Suprapubic skin (tissue), 4 donors: ENCODE results near the gene CYP4F11. TPM values are rescaled to one million over a fixed set of nuclear protein-coding genes. Genes with fewer than 3 reads are reported as not detected.

Experiments
- DNase-seq, 2 donors: peaks; one replicate each; pipeline ENCODE4 v3.0.0-alpha.2; 2019; ENCODE audit warnings: low spot score in 2 of 2
- H3K27ac ChIP-seq: fragments of 200-600 bp; sonication (generic); one replicate; pipeline ENCODE4 v1.5.1; 2019
- H3K27me3 ChIP-seq: fragments of 200-600 bp; sonication (generic); one replicate; pipeline ENCODE4 v1.5.1; 2019
- H3K36me3 ChIP-seq: fragments of 200-600 bp; sonication (generic); one replicate; pipeline ENCODE4 v1.5.1; 2019
- H3K4me1 ChIP-seq: fragments of 200-600 bp; sonication (generic); one replicate; pipeline ENCODE4 v1.5.1; 2019
- H3K4me3 ChIP-seq: fragments of 200-600 bp; sonication (generic); one replicate; pipeline ENCODE4 v1.5.1; 2019; ENCODE audit warnings: mild to moderate bottlenecking
- H3K9me3 ChIP-seq: fragments of 200-600 bp; sonication (generic); one replicate; pipeline ENCODE4 v1.5.1; 2019
- EP300 ChIP-seq: sonication (generic); formaldehyde crosslinking; IDR thresholded peaks from one replicate; pipeline ENCODE4 v1.6.1; 2017; ENCODE audit warnings: antibody characterized with exemption
- POLR2A ChIP-seq, 2 donors: fragments of 450-650 bp; IDR thresholded peaks; one replicate each; pipeline ENCODE4 v1.6.1; 2017; ENCODE audit warnings: antibody characterized with exemption in 2 of 2, mild to moderate bottlenecking in 2 of 2, moderate library complexity in 2 of 2
- POLR2AphosphoS5 ChIP-seq, 3 donors: sonication (generic); formaldehyde crosslinking; IDR thresholded peaks; one replicate each; pipeline ENCODE4 v1.6.1; 2017; ENCODE audit warnings: antibody characterized with exemption in 3 of 3
- WGBS: methylation state at CpG from one replicate; pipeline ENCODE4 v1.1.5; 2018; 5-methylcytosine and 5-hydroxymethylcytosine counted together
- total RNA-seq, 4 donors: library from RNA; depleted of rRNA; stranded (reverse); fragments of >200 nt; gene quantifications; one replicate each; pipeline ENCODE4 v1.1.0, GENCODE V29; 2016
- TF ChIP-seq, protein P1 (sequence below), 2 donors: fragments of 200-600 bp in 1 of 2; fragments of 450-650 bp in 1 of 2; sonication (generic) in 1 of 2; IDR thresholded peaks; one replicate each; pipeline ENCODE4 v1.5.1; 2016 to 2019; ENCODE audit warnings: antibody characterized with exemption in 2 of 2, mild to moderate bottlenecking in 1 of 2, moderate library complexity in 1 of 2

The CYP4F11 gene
- total RNA-seq, 4 donors from 2014 or later: 0.19 to 1.3 (median 0.72) TPM

DNA sequence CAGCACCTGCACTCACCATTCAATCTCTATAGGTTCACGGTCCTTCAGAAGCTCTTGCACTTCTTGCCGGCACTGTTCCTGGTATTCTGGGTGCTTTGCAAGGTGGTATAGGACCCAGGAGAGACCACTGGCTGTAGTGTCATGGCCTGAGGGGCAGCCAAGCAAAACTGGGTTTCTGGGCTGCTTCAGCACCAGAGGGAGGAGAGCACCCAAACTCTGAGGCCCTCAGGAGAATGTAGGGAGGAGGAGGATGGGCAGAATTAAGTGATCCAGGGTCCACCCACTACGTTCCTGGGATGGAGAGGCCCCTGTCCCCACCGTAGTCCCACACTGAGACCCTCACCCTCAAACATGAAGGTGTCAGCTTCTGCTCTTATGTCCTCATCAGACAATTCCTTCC lies 12.3 kb downstream of the CYP4F11 start:
- DNase-seq: no peak
- Histone ChIP-seq H3K27ac (no peak overlapping the region), H3K36me3 (no peaks in the 10 kb centered on the region), H3K9me3 (no peaks in the 10 kb centered on the region), H3K4me1 (no peaks in the 10 kb centered on the region), H3K27me3 (peaks cover 2% of the 10 kb centered on the region), H3K4me3 (no peak overlapping the region)
- 66% methylated on average over 4 of the region's 4 CpGs for WGBS
- TF ChIP-seq EP300: no peak
- TF ChIP-seq POLR2AphosphoS5 (IDR thresholded peaks at IDR 0.05): no peak
- TF ChIP-seq, protein P1, sequence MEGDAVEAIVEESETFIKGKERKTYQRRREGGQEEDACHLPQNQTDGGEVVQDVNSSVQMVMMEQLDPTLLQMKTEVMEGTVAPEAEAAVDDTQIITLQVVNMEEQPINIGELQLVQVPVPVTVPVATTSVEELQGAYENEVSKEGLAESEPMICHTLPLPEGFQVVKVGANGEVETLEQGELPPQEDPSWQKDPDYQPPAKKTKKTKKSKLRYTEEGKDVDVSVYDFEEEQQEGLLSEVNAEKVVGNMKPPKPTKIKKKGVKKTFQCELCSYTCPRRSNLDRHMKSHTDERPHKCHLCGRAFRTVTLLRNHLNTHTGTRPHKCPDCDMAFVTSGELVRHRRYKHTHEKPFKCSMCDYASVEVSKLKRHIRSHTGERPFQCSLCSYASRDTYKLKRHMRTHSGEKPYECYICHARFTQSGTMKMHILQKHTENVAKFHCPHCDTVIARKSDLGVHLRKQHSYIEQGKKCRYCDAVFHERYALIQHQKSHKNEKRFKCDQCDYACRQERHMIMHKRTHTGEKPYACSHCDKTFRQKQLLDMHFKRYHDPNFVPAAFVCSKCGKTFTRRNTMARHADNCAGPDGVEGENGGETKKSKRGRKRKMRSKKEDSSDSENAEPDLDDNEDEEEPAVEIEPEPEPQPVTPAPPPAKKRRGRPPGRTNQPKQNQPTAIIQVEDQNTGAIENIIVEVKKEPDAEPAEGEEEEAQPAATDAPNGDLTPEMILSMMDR (IDR thresholded peaks at IDR 0.05): no peak
- TF ChIP-seq POLR2A (IDR thresholded peaks at IDR 0.05): no peak

DNA sequence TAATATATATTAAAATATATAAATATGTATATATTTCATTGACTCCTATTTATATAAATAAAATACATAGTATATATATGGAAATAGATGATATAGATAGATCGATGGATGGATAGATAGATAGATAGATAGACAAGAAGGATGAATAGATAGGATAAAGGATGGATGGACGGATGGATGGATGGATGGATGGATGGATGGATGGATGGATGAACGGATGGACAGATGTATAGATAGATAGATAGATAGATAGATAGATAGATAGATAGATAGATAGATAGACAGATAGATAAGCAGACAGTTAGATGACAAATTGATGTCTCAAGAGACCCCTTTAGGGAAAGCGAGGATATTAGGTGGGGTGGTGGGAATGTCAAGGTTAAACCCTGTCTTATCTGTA lies 15.1 kb downstream of the CYP4F11 start:
- peaks cover 8% of the 10 kb centered on the region for H3K27me3 ChIP-seq
- H3K27ac ChIP-seq: no peak overlapping the region
- H3K4me1 ChIP-seq: no peaks in the 10 kb centered on the region
- WGBS: 66% methylated on average over 4 of the region's 4 CpGs
- H3K9me3 ChIP-seq: peaks cover 3% of the 10 kb centered on the region
- no peaks in the 10 kb centered on the region for H3K36me3 ChIP-seq
- no peak for DNase-seq
- no peak for TF ChIP-seq POLR2A (IDR thresholded peaks at IDR 0.05)
- TF ChIP-seq EP300: no peak
- H3K4me3 ChIP-seq: no peak overlapping the region

DNA sequence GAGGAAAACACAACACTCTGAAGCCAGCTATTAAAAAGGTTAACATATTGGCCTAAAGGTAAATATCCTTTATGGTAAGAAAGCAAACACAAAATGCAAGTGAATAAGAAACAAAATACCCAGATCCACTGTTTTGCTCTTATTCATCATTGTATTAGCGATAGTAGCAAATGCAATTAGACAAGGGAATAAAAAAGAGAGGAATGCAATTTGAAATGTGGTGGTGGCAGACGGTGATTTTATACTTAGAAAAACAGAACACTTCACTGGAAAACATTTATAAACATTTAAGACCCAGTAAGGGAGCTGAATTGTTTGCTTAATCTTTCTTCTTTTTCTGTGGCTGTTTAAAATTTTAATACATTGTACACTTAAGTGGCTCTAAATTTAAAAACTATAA lies 19.2 kb downstream of the CYP4F11 start:
- DNase-seq: no peak
- H3K9me3 ChIP-seq: peaks cover 3% of the 10 kb centered on the region
- TF ChIP-seq EP300: no peak
- TF ChIP-seq POLR2AphosphoS5 (IDR thresholded peaks at IDR 0.05): no peak
- TF ChIP-seq, protein P1 (IDR thresholded peaks at IDR 0.05): no peak
- no peak for TF ChIP-seq POLR2A (IDR thresholded peaks at IDR 0.05)
- H3K4me3 ChIP-seq: no peak overlapping the region
- H3K36me3 ChIP-seq: no peaks in the 10 kb centered on the region
- H3K27ac ChIP-seq: no peak overlapping the region
- H3K4me1 ChIP-seq: peaks cover 7% of the 10 kb centered on the region
- WGBS: 98% methylated on average over 2 of the region's 2 CpGs
- H3K27me3 ChIP-seq: peaks cover 39% of the 10 kb centered on the region

DNA sequence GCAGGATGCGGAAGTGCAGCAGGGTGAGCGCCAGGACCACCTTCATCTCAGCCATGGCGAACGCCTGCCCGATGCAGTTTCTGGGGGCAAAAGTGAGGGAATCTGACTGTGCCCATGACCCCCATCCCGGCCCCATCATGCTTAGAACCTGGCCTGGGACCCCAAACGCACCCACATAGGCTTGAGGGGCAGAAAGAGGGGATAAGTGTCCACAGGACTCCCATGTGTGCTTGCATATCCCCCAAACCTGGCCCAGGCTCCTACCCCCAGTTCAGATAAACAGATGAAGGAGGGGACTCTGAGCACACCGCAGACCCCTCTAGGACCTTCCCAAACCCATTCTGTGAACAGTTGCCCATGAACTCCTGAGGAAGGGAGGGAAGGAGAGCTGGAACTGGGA lies 20.5 kb downstream of the CYP4F11 start:
- DNase-seq: peak in 1 of 2 donors; percentile 39
- no peaks in the 10 kb centered on the region for H3K36me3 ChIP-seq
- peaks cover 3% of the 10 kb centered on the region for H3K9me3 ChIP-seq
- H3K27me3 ChIP-seq: peaks cover 45% of the 10 kb centered on the region
- TF ChIP-seq POLR2AphosphoS5 (IDR thresholded peaks at IDR 0.05): no peak
- TF ChIP-seq, protein P1 (IDR thresholded peaks at IDR 0.05): no peak
- TF ChIP-seq EP300: no peak
- no peak for TF ChIP-seq POLR2A (IDR thresholded peaks at IDR 0.05)
- 86% methylated on average over 1 of the region's 8 CpGs for WGBS
- H3K27ac ChIP-seq: no peak overlapping the region
- H3K4me3 ChIP-seq: no peak overlapping the region
- peaks cover 7% of the 10 kb centered on the region for H3K4me1 ChIP-seq

DNA sequence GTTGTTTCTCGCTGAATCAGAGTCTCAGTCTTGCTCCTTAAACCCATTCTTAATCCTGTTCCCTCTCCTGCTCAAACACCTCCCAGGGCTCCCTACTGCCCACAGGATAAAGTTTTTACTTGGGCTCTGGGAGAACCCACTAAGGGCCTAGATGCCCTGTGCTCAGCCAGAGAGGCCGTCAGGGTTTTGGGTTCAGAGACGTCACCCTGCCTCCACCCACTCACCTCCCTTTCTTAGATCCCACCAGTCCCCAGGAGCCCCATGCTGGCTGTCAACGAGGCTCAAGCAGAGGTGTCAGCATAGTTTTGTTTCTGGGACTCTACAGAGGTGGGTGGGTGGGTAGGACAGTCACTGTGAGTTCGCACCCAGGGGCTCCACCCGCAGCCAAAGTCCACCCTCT lies 20.9 kb downstream of the CYP4F11 start:
- peaks cover 3% of the 10 kb centered on the region for H3K9me3 ChIP-seq
- peak in 1 of 2 donors; percentile 20 for DNase-seq
- peaks cover 45% of the 10 kb centered on the region for H3K27me3 ChIP-seq
- no peaks in the 10 kb centered on the region for H3K36me3 ChIP-seq
- 71% methylated on average over 6 of the region's 6 CpGs for WGBS
- H3K27ac ChIP-seq: no peak overlapping the region
- H3K4me1 ChIP-seq: peaks cover 7% of the 10 kb centered on the region
- no peak for TF ChIP-seq EP300
- no peak for TF ChIP-seq POLR2AphosphoS5 (IDR thresholded peaks at IDR 0.05)
- TF ChIP-seq, protein P1 (IDR thresholded peaks at IDR 0.05): no peak
- TF ChIP-seq POLR2A (IDR thresholded peaks at IDR 0.05): no peak
- H3K4me3 ChIP-seq: no peak overlapping the region

DNA sequence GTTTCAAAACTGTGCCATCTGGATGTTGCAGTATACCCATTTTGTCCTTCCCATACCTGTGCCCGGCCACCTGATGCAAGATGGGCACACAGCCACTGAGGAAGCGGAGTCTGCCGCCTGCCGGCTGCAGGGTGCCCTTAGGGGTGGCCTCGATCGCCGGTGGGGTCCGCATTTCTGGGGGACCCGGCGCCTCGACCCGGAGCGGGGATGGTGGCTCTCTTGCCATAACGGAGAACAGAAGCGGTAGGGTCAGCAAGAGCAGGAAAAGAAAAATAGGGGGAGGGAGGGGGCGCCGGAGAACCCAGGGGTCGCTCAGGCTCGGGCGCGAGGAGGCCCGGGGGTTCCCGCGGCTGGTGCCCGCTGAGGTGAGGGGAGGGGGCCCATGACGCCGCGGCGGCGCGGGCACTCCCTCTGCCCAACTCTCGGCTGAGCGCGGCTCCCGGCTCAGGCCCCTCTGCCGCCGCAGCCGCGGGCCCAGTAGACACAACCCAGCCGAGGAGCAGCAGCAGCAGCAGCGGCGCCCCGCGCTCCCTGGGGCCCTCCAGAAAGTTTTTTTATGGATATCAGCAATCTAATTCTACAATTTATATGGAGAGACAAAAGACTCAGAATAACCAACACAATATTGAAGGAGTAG lies 22.6 kb downstream of the CYP4F11 start:
- Histone ChIP-seq H3K4me1 (peaks cover 7% of the 10 kb centered on the region), H3K36me3 (no peaks in the 10 kb centered on the region), H3K9me3 (peaks cover 3% of the 10 kb centered on the region), H3K27me3 (peaks cover 51% of the 10 kb centered on the region), H3K4me3 (no peak overlapping the region), H3K27ac (no peak overlapping the region)
- 1% methylated on average over 32 of the region's 44 CpGs for WGBS
- TF ChIP-seq EP300 (no peak), POLR2A (IDR thresholded peaks at IDR 0.05) (no peak), POLR2AphosphoS5 (IDR thresholded peaks at IDR 0.05) (no peak)
- TF ChIP-seq, protein P1 (IDR thresholded peaks at IDR 0.05): no peak
- peak in 1 of 2 donors; percentile 43 for DNase-seq
